Measurements from ENCODE around the gene PCDHA13. TPM values are rescaled to one million over a fixed set of nuclear protein-coding genes. Genes with fewer than 3 reads are reported as not detected.

The PCDHA13 gene
- total and polyA plus RNA-seq, 10 of the 15 experiments (the other 5 are each of a cell fraction or from before 2014, with no cell fraction given), result not detected

- Histone ChIP-seq H2AFZ (ENCODE audit: control insufficient read depth, low read depth, low read length) (no peak overlapping the region), H4K20me1 (ENCODE audit: control insufficient read depth, insufficient read depth) (no peaks in the 10 kb centered on the region), H3K27me3 (replicated peaks in 1 of 2; ENCODE audit: control insufficient read depth in 2 of 2, insufficient read depth in 2 of 2, low read length in 1 of 2) (no peaks in the 10 kb centered on the region), H3K79me2 (ENCODE audit: control insufficient read depth, insufficient read depth, low read length) (no peaks in the 10 kb centered on the region), H3K4me2 (ENCODE audit: control insufficient read depth, insufficient read depth) (no peak overlapping the region), H3K4me3 (no peak overlapping the region), H3K27ac (ENCODE audit: control insufficient read depth, insufficient read depth) (no peak overlapping the region), H3K36me3 (ENCODE audit: control insufficient read depth in 2 of 2, insufficient read depth in 2 of 2, low read length in 1 of 2) (no peaks in the 10 kb centered on the region), H3K4me1 (ENCODE audit: control insufficient read depth, insufficient read depth, low read length) (no peaks in the 10 kb centered on the region), H3K9ac (ENCODE audit: control insufficient read depth, insufficient read depth, low read length) (no peak overlapping the region), H3K9me3 (replicated peaks; ENCODE audit: control insufficient read depth, insufficient read depth, low read length) (peaks cover 2% of the 10 kb centered on the region; the same call in 1 of the 3 replicates)
- CTCF ChIA-PET, result no interaction called here
- intact Hi-C loops (cut with micrococcal nuclease; ENCODE audit: unreplicated experiment), result no loop called here
- no peak for FAIRE-seq
- RAD21 ChIA-PET (ENCODE audit: unreplicated experiment), result no interaction called here
- SMC1A ChIA-PET (ENCODE audit: uncharacterized antibody, unreplicated experiment), result no interaction called here
- in situ Hi-C loops (cut with MboI), result no loop called here
- no peak for TF ChIP-seq IRF4 (IDR thresholded peaks at IDR 0.05; ENCODE audit: low read depth, low read length)
- no peak for TF ChIP-seq ELK1 (IDR thresholded peaks at IDR 0.05; ENCODE audit: low read depth, low read length)
- no peak for TF ChIP-seq NFYA (IDR thresholded peaks at IDR 0.05; ENCODE audit: borderline replicate concordance, low read depth, low read length)
- no peak for TF ChIP-seq TARDBP (IDR thresholded peaks at IDR 0.05; ENCODE audit: borderline replicate concordance)
- no peak for TF ChIP-seq IRF5 (IDR thresholded peaks at IDR 0.05; ENCODE audit: borderline replicate concordance)
- no peak for TF ChIP-seq ZBED1 (IDR thresholded peaks at IDR 0.05; ENCODE audit: borderline replicate concordance)
- 90% methylated on average over 33 of the region's 41 CpGs for WGBS (ENCODE audit: insufficient coverage, insufficient replicate concordance, low lambda C conversion rate, missing lambda C conversion rate)
- BruUV-seq (replicated peaks), result no TSS peak
- POLR2A ChIA-PET, result no interaction called here
- no peak for ATAC-seq
- no peak for DNase-seq (ENCODE audit: low read depth, low spot score)
Measured at GRCh38 chr5:140883373-140883772, 1.4 kb downstream of the PCDHA13 start.
